Astrocyte (in vitro differentiated cells and primary cell): ENCODE measurements around the gene ROR2. TPM values are rescaled to one million over a fixed set of nuclear protein-coding genes. Genes with fewer than 3 reads are reported as not detected.

Experiments used
- DNase-seq: peaks from one replicate; pipeline ENCODE4 v3.0.0-alpha.2; 2010; ENCODE audit warnings: low read depth
- FAIRE-seq: peaks from 2 replicates; lab custom pipeline; 2011; peaks lifted over from hg19 to GRCh38; lab: Jason Lieb, UNC
- H2AFZ ChIP-seq: 2 replicates; pipeline ENCODE4 v1.6.0; 2012; ENCODE audit warnings: low read depth, low read length, inconsistent platforms
- H3K27ac ChIP-seq: 2 replicates; pipeline ENCODE4 v1.5.1; 2011; ENCODE audit warnings: low read depth, low read length, inconsistent platforms
- H3K27me3 ChIP-seq: 2 replicates; pipeline ENCODE4 v1.6.0; 2011; ENCODE audit warnings: low read length, inconsistent platforms; ENCODE audit not compliant: insufficient read depth
- H3K36me3 ChIP-seq: 2 replicates; pipeline ENCODE4 v1.5.1; 2011; ENCODE audit warnings: low read length, inconsistent platforms; ENCODE audit not compliant: insufficient read depth
- H3K4me1 ChIP-seq: 2 replicates; pipeline ENCODE4 v1.5.1; 2011; ENCODE audit warnings: low read length, inconsistent platforms; ENCODE audit not compliant: insufficient read depth
- H3K4me2 ChIP-seq: 2 replicates; pipeline ENCODE4 v1.6.0; 2012; ENCODE audit warnings: low read length, inconsistent platforms
- H3K4me3 ChIP-seq: 2 replicates; pipeline ENCODE4 v1.5.1; 2011; ENCODE audit warnings: low read depth, mild to moderate bottlenecking, low read length, inconsistent platforms; ENCODE audit not compliant: insufficient read depth
- H3K79me2 ChIP-seq: 2 replicates; pipeline ENCODE4 v1.6.0; 2012; ENCODE audit warnings: mild to moderate bottlenecking, low read length, inconsistent platforms; ENCODE audit not compliant: insufficient read depth
- H3K9ac ChIP-seq: 2 replicates; pipeline ENCODE4 v1.6.0; 2012; ENCODE audit warnings: mild to moderate bottlenecking, low read length, inconsistent platforms
- H3K9me3 ChIP-seq: 2 replicates; pipeline ENCODE4 v1.5.1; 2012; ENCODE audit warnings: low read depth, mild to moderate bottlenecking, low read length, inconsistent platforms; ENCODE audit not compliant: insufficient read depth
- H4K20me1 ChIP-seq: 2 replicates; pipeline ENCODE4 v1.6.0; 2012; ENCODE audit warnings: low read length, inconsistent platforms; ENCODE audit not compliant: insufficient read depth
- H3K27ac Mint-ChIP-seq: one replicate; pipeline ENCODE4 v1.8.0; 2021; ENCODE audit warnings: mild to moderate bottlenecking, mixed read lengths; ENCODE audit not compliant: unreplicated experiment
- H3K27me3 Mint-ChIP-seq: one replicate; pipeline ENCODE4 v1.8.0; 2021; ENCODE audit warnings: low read depth, mixed read lengths; ENCODE audit not compliant: unreplicated experiment
- H3K36me3 Mint-ChIP-seq: one replicate; pipeline ENCODE4 v1.8.0; 2021; ENCODE audit warnings: low read depth, mixed read lengths; ENCODE audit not compliant: unreplicated experiment
- H3K4me1 Mint-ChIP-seq: one replicate; pipeline ENCODE4 v1.8.0; 2021; ENCODE audit warnings: low read depth, mixed read lengths; ENCODE audit not compliant: unreplicated experiment
- H3K4me3 Mint-ChIP-seq: one replicate; pipeline ENCODE4 v1.8.0; 2021; ENCODE audit warnings: mild to moderate bottlenecking, moderate library complexity, mixed read lengths; ENCODE audit not compliant: unreplicated experiment
- H3K9me3 Mint-ChIP-seq: one replicate; pipeline ENCODE4 v1.8.0; 2021; ENCODE audit warnings: mild to moderate bottlenecking, mixed read lengths; ENCODE audit not compliant: unreplicated experiment
- EZH2 ChIP-seq: IDR thresholded peaks from 2 replicates; pipeline ENCODE4 v1.6.1; 2012; ENCODE audit warnings: mild to moderate bottlenecking, low read length, inconsistent platforms; ENCODE audit not compliant: insufficient read depth
- total RNA-seq: library from RNA; stranded (reverse); gene quantifications from 2 replicates; pipeline ENCODE4 v1.2.1, GENCODE V29; 2021
- TF ChIP-seq, protein P1 (sequence below): IDR thresholded peaks from 2 replicates; pipeline ENCODE4 v1.5.1; 2011; ENCODE audit warnings: low read depth, mild to moderate bottlenecking, inconsistent platforms, low read length, moderate library complexity; ENCODE audit not compliant: insufficient read depth

Gene ROR2
- total RNA-seq, 1 donor from 2014 or later, result 4.9 TPM

- no peak overlapping the region for H3K4me3 Mint-ChIP-seq
- TF ChIP-seq EZH2, result no peak
- TF ChIP-seq, protein P1, sequence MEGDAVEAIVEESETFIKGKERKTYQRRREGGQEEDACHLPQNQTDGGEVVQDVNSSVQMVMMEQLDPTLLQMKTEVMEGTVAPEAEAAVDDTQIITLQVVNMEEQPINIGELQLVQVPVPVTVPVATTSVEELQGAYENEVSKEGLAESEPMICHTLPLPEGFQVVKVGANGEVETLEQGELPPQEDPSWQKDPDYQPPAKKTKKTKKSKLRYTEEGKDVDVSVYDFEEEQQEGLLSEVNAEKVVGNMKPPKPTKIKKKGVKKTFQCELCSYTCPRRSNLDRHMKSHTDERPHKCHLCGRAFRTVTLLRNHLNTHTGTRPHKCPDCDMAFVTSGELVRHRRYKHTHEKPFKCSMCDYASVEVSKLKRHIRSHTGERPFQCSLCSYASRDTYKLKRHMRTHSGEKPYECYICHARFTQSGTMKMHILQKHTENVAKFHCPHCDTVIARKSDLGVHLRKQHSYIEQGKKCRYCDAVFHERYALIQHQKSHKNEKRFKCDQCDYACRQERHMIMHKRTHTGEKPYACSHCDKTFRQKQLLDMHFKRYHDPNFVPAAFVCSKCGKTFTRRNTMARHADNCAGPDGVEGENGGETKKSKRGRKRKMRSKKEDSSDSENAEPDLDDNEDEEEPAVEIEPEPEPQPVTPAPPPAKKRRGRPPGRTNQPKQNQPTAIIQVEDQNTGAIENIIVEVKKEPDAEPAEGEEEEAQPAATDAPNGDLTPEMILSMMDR, result no peak
- peaks cover 4% of the 10 kb centered on the region for H3K4me1 Mint-ChIP-seq
- H3K79me2 ChIP-seq, result no peaks in the 10 kb centered on the region
- H3K36me3 ChIP-seq, result no peaks in the 10 kb centered on the region
- no peaks in the 10 kb centered on the region for H3K36me3 Mint-ChIP-seq
- DNase-seq (no peak), FAIRE-seq (no peak)
- H3K4me1 ChIP-seq, result no peaks in the 10 kb centered on the region
- H3K27ac Mint-ChIP-seq, result no peak overlapping the region
- no peak overlapping the region for H3K4me2 ChIP-seq
- no peaks in the 10 kb centered on the region for H3K9me3 ChIP-seq
- no peaks in the 10 kb centered on the region for H3K9me3 Mint-ChIP-seq
- no peaks in the 10 kb centered on the region for H4K20me1 ChIP-seq
- H3K27me3 Mint-ChIP-seq, result no peaks in the 10 kb centered on the region
- H3K27me3 ChIP-seq, result peaks cover 5% of the 10 kb centered on the region
- H3K27ac ChIP-seq, result no peak overlapping the region
- no peak overlapping the region for H3K4me3 ChIP-seq
- H3K9ac ChIP-seq, result no peak overlapping the region
- no peak overlapping the region for H2AFZ ChIP-seq
These were observed 159.1 kb downstream of the ROR2 start for GRCh38 chr9:91790917-91791316.

- no peaks in the 10 kb centered on the region for H3K36me3 ChIP-seq
- Mint-ChIP-seq H3K4me1 (peaks cover 4% of the 10 kb centered on the region), H3K27ac (no peak overlapping the region), H3K36me3 (no peaks in the 10 kb centered on the region), H3K4me3 (no peak overlapping the region), H3K27me3 (no peaks in the 10 kb centered on the region), H3K9me3 (no peaks in the 10 kb centered on the region)
- no peak overlapping the region for H3K4me2 ChIP-seq
- no peaks in the 10 kb centered on the region for H3K4me1 ChIP-seq
- H4K20me1 ChIP-seq, result no peaks in the 10 kb centered on the region
- H3K79me2 ChIP-seq, result no peaks in the 10 kb centered on the region
- H3K9me3 ChIP-seq, result no peaks in the 10 kb centered on the region
- DNase-seq, result no peak
- no peak overlapping the region for H2AFZ ChIP-seq
- FAIRE-seq, result no peak
- no peak for TF ChIP-seq EZH2
- TF ChIP-seq, protein P1, result no peak
- H3K4me3 ChIP-seq, result no peak overlapping the region
- peaks cover 5% of the 10 kb centered on the region for H3K27me3 ChIP-seq
- no peak overlapping the region for H3K27ac ChIP-seq
- no peak overlapping the region for H3K9ac ChIP-seq
These were observed 160.1 kb downstream of the ROR2 start for GRCh38 chr9:91789941-91790340.

DNA sequence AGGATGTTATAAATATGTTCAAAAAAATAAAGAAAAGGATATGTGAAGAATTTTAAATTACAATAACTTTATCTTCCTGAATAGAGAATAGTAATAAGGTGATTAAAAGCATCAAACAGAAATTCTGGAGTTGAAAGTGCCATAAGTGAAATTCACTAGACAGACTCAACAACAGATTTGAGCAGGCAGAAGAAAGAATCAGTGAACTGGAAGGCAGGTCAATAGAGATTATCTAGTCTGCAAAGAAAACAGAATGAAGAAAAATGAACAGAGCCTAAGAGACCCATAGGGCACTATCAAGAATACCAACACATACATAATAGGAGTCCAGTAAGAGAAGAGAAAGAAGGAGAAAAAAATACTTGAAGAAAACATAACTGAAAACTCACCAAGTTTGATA lies 162.1 kb downstream of the ROR2 start:
- Mint-ChIP-seq H3K4me1 (peaks cover 6% of the 10 kb centered on the region), H3K27ac (no peak overlapping the region), H3K9me3 (peaks cover 6% of the 10 kb centered on the region), H3K27me3 (no peaks in the 10 kb centered on the region), H3K4me3 (no peak overlapping the region), H3K36me3 (no peaks in the 10 kb centered on the region)
- H3K79me2 ChIP-seq, result no peaks in the 10 kb centered on the region
- H3K4me3 ChIP-seq, result no peak overlapping the region
- H3K9me3 ChIP-seq, result no peaks in the 10 kb centered on the region
- DNase-seq, result no peak
- TF ChIP-seq, protein P1, result no peak
- TF ChIP-seq EZH2, result no peak
- H4K20me1 ChIP-seq, result no peaks in the 10 kb centered on the region
- no peak overlapping the region for H3K9ac ChIP-seq
- FAIRE-seq, result no peak
- H3K36me3 ChIP-seq, result no peaks in the 10 kb centered on the region
- H3K27ac ChIP-seq, result no peak overlapping the region
- H3K27me3 ChIP-seq, result peaks cover 8% of the 10 kb centered on the region
- no peaks in the 10 kb centered on the region for H3K4me1 ChIP-seq
- no peak overlapping the region for H2AFZ ChIP-seq
- H3K4me2 ChIP-seq, result no peak overlapping the region
